ENCODE measurements around the gene RREB1. TPM values are rescaled to one million over a fixed set of nuclear protein-coding genes. Genes with fewer than 3 reads are reported as not detected.

The RREB1 gene
- total and polyA plus RNA-seq, 10 donors: 3.2 to 72.0 (median 54.6) TPM

DNA sequence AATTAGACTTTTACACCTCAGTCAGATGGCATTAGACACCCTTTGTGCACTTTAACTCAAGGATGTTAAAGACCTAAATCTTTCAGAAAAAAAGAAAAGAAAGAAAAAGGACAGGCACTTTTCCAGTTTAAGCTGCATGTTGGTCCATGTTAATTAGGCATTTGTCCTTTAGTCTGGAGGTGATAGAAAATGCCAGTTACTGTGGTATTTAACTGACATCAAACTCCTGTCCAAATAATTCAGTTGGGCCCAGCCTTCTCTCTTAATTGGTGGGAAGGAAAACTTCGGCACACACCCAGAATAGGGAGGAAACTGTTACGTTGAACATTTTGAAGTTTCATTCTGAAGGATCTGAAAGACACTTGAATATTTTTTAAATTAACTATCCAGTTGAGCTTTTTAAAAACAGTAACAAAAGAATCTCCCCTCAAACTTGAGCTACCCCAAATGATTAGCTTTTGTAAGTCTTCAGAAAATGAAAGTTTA is 30.3 kb downstream of the RREB1 start:
- DNase-seq: no peak
- 13 to 52% (median 24%) methylated on average over 2 of the region's 2 CpGs for WGBS, 5 donors
- Histone ChIP-seq H3K36me3 (no peaks in the 10 kb centered on the region), H3K4me3 (no peak overlapping the region), H3K9me3 (no peaks in the 10 kb centered on the region), H3K4me1 (peaks cover 32 to 98% (median 75%) of the 10 kb centered on the region in 6 donors), H3K27me3 (replicated peaks in 1 of 7) (no peaks in the 10 kb centered on the region), H3K27ac (peak overlapping the region; percentile 68 to 96 (median 82))
- intact Hi-C loops (cut with DNase I; ENCODE audit: low total_unique reads): no loop called here
- TF ChIP-seq POLR2A (IDR thresholded peaks at IDR 0.05): no peak
- no peak for TF ChIP-seq CTCF (IDR thresholded peaks at IDR 0.05 in 8 of 11, conservative IDR thresholded peaks at IDR 0.05 in 3 of 11)
- TF ChIP-seq POLR2AphosphoS5 (IDR thresholded peaks at IDR 0.05): no peak

GRCh38 chr6:7138921-7139358 is 31.2 kb downstream of the RREB1 start:
- 57 to 76% (median 70%) methylated on average over 1 of the region's 1 CpG for WGBS, 5 donors
- peak overlapping the region; percentile 68 to 96 (median 82) for H3K27ac ChIP-seq
- DNase-seq: no peak
- H3K27me3 ChIP-seq (replicated peaks in 1 of 7): no peaks in the 10 kb centered on the region
- peaks cover 32 to 99% (median 82%) of the 10 kb centered on the region in 6 donors for H3K4me1 ChIP-seq
- no peak overlapping the region for H3K4me3 ChIP-seq
- no peak for TF ChIP-seq POLR2A (IDR thresholded peaks at IDR 0.05)
- no peak for TF ChIP-seq POLR2AphosphoS5 (IDR thresholded peaks at IDR 0.05)
- no peak for TF ChIP-seq CTCF (IDR thresholded peaks at IDR 0.05 in 8 of 11, conservative IDR thresholded peaks at IDR 0.05 in 3 of 11)
- H3K9me3 ChIP-seq: no peaks in the 10 kb centered on the region
- no peaks in the 10 kb centered on the region for H3K36me3 ChIP-seq
- intact Hi-C loops (cut with DNase I; ENCODE audit: low total_unique reads): no loop called here

GRCh38 chr6:7139835-7140470 is 32.2 kb downstream of the RREB1 start:
- Histone ChIP-seq H3K4me1 (peaks cover 32 to 99% (median 91%) of the 10 kb centered on the region in 6 donors), H3K36me3 (no peaks in the 10 kb centered on the region), H3K27ac (peak overlapping the region in 5 of 8 donors; percentile 91 to 97 (median 94)), H3K4me3 (peak overlapping the region in 4 of 8 donors; percentile 43 to 73 (median 58)), H3K27me3 (replicated peaks in 1 of 7) (no peaks in the 10 kb centered on the region), H3K9me3 (no peaks in the 10 kb centered on the region)
- TF ChIP-seq POLR2AphosphoS5 (IDR thresholded peaks at IDR 0.05) (no peak), POLR2A (IDR thresholded peaks at IDR 0.05) (no peak), CTCF (IDR thresholded peaks at IDR 0.05 in 8 of 11, conservative IDR thresholded peaks at IDR 0.05 in 3 of 11) (no peak)
- intact Hi-C loops (cut with DNase I; ENCODE audit: low total_unique reads): no loop called here
- WGBS, 5 donors: 82 to 93% (median 89%) methylated on average over 7 of the region's 7 CpGs
- no peak for DNase-seq

- Histone ChIP-seq H3K27me3 (replicated peaks in 1 of 7) (no peaks in the 10 kb centered on the region), H3K27ac (peak overlapping the region; percentile 86 to 98 (median 94)), H3K9me3 (no peaks in the 10 kb centered on the region), H3K4me3 (peak overlapping the region; percentile 43 to 73 (median 56)), H3K36me3 (no peaks in the 10 kb centered on the region), H3K4me1 (peaks cover 30 to 99% (median 93%) of the 10 kb centered on the region in 6 donors)
- peak; percentile 96 for DNase-seq
- 4 to 10% (median 6%) methylated on average over 32 to 67 of the region's 67 CpGs for WGBS, 5 donors
- TF ChIP-seq POLR2A (IDR thresholded peaks at IDR 0.05) (no peak), POLR2AphosphoS5 (IDR thresholded peaks at IDR 0.05) (peak; percentile 76 to 90 (median 89)), CTCF (IDR thresholded peaks at IDR 0.05 in 8 of 11, conservative IDR thresholded peaks at IDR 0.05 in 3 of 11) (peak in 1 of 11 experiments; percentile 12)
- intact Hi-C loops (cut with DNase I; ENCODE audit: low total_unique reads): no loop called here
Observed at GRCh38 chr6:7140631-7141378, 33.0 kb downstream of the RREB1 start.
